ENCODE data around the gene MBL2.

The MBL2 gene

DNA sequence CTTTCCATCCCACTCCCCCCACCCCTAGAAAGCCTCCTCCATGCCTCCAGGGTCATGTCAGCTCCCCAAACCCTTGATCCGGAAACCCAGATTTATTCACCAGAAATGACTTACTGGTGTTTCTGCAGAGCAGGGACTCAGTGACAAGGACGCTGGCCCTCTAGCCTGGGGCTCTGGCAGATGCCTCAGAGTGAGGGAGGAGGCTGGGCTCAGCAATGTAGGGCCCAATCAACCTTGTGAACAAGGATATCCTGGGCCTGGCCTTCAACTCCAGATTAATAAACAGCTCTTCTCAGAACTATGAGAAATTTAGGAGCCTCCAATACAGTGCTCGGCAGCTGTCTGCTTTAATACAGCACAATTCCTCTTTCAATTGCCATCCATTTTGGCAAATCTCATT lies at the start of gene MBL2:
Gene MBL2, minus strand, starts transcription at position 162 of the 400 bp plus-strand sequence. CDS start 1,149 bp downstream, outside the sequence.
- no peak for DNase-seq

DNA sequence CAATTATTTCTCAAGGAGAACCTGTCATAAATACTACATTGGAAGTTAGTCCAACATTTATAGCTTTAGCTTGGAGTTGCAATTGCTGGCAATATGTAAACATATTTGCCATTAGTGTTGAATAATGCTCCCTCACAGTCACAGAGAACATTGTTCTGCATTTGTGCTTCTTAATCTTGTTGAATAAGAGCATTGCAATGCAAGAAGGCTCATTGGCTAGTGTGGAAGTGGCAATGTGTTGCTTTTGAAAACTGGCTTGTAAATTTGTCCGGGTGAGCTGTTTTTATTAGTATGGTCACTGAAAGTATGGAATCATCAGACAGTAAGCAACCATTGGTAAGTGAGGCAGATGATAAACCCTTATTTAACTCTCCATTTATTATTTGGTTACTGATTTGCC lies 47.7 kb upstream of the MBL2 start:
- DNase-seq: no peak

DNA sequence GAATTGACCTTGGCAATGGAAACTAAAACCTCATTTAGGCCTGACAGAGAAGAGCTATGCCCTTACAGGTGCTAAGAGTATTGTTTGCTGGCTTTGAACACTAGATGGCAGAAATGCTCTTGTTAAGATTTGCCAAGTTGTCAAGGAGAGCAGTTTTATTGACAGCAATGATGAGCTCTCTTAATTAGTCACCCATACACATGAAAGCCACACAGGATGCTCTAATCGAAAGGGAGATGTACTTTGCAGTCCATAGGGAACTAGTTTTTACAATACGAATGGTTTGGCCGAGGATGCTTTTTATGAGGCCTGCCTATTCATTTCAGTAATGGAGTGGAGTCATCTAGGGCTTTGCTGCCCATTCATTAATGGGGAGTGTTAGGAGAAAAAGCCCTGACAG lies 45.4 kb upstream of the MBL2 start:
- peak; percentile 53 for DNase-seq

DNA sequence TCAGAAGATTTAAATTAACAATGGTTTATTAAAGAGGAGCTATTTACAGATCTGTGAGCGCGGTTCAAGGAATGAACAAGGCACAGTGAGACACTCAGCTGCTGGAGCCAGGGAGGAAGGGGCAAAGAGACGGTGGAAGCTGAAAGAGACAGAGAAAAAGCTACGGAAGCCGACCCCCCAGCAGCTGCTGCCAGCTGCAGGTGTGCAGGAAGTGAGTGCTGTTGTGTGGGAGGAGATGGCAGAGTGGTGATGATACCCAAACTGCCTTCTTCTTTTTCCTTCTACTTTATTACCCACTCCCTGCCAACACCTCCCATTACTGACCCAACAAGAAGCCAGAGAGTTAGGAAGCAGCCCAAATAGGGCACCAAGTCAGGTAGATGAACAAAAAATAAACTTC lies 41.9 kb upstream of the MBL2 start:
- no peak for DNase-seq

DNA sequence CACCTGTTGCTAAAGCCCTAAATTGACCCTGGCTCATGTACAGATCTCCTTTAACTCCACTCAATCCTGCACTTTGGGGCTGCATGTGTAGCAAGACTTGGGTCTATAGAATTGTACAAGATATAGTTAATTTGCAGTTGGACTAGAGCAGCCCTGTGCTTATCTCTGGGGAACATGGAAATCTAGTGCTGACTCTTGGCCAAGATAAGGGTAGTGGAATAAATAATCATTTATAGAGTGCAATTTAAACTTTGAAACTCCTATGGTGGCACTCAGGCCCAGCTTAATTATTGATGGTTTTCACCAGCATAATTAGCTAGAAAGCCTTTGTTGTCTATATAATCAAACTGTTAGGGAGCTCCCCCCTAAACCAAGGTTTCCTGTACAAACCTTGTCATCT lies 39.2 kb upstream of the MBL2 start:
- no peak for DNase-seq

DNA sequence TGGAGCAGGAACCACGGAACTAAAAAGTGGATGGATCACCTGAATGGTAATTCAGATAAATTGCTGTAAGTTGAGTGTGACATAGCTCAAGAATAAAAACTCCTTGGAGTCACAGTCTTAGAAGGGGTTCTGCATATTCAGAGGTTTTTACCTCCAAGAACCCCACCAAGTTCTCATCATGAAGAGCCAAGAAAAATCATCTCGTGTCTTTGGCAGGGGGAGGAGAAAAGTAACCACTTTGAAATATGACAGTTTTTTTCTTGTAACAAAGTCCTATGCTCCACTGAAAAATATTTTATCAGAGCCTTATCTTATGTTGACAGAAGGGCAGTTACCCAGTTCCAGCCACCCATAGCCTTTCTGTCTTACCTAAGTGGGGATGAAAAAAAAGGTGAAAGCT lies 38.2 kb upstream of the MBL2 start:
- DNase-seq: no peak

DNA sequence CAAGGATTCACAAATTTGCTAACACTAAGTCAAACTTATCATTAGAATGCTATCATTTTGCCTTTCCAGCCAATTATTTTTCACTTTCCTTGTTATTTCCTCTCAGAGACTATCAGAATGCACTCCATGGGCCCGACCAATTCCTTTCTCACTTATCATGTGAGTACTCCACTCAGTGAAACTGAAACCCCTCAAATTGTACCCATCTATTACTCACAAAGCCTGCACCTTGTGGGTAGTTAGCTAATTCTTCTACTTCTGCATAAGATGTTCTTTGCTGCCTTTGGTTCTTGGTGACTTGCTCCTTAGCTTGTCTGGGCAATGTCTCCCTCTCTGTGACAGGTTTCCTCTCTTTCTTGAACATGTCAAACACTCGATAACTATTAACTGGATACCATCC lies 35.2 kb upstream of the MBL2 start:
- DNase-seq: no peak

DNA sequence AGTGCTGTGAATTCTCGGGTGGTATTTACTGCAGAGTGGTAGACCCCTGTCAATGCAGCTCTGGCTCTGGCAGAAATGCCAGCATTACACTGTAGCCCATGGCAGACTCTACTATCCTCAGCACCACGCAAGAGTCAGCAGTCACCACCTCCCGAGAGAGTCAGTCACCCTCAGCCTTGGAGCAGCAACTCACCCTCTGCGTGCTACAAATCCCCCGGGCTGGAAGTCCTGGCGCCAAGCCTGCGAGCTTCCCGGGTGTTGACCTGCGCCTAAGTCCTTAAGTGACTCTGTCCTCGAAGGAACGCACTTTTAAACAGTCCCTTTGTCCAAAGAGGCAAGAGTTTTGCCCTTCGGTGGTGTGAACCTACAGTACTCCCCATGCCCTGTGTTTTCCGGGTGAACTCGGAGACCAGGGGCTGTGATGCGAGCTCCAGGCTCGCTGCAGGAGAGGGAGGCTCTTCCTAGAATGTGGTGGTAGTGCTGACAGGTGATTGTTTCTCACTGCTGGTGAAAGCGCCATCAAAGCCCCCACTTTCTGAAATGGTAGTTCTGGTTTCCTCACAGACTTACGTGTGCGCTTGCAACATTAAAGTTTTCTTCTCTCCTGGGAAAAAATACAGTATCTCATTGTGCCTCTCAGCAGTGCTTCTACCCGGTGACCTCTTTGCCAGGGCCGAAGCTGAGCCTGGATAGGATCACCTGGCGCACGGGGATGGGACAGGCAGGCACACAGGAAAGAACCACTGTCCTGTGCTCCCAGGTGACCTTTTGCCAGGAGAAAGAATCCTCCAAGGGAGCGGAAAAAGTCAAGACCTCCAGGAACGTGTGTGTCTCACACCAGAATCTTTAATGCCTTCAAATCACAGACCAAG lies 33.1 kb upstream of the MBL2 start:
- no peak for DNase-seq

DNA sequence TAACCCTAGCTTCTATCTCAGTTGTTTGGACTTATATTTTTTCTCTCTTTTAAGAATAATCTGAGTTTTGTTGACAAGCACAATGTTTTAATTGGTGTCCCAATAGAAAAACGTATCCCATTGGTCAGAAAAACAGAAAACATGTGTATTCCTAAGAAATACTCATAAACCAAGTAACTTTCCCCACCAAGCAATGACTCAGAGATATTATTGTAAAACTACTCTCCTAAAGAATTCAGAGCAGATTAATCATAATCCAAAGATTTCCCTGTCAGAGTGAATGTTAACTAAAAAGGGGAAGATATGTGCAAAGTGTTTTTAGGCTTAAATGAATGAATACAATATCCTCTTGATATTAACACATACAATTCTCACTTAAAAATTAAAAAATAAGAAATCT lies 29.4 kb upstream of the MBL2 start:
- DNase-seq: no peak

DNA sequence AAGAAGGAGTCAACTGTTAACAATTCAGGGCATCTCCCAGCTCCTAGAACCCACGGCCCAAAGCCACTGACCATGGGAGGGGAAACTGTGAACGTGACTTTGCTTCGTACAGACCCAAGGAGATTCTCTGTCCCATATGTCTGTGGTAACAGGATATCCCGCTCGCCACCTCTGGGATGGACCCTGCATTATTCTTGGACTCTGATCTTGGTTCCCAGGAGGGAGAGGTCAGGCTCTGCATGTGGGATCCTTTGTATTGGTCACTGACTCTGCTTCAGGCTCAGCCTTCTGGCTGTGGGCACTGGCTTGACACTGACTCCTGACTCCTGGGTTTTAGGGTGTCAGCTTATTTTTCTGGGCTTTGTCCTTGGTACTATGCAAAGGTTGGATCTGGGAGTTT lies 13.5 kb upstream of the MBL2 start:
- no peak for DNase-seq

DNA sequence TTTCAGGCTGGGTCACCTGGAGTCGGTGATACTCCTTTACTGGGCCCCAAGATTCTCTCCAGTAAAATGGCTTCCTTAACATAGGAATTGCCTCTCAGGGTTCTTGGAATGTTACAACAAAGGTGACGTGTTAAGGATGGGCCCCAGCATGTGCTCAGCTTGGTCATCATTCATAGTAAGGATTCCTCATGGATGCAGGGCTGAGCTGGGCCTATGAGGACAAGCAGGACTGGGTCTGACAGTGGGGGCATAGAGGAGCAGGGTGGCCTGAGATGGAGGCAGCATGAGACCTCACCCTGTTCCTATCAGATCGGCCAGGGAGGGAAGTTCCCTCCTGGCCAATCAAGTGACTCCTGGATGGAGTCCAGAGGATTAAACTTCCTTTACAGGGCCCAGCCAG lies 12.8 kb upstream of the MBL2 start:
- DNase-seq: no peak

DNA sequence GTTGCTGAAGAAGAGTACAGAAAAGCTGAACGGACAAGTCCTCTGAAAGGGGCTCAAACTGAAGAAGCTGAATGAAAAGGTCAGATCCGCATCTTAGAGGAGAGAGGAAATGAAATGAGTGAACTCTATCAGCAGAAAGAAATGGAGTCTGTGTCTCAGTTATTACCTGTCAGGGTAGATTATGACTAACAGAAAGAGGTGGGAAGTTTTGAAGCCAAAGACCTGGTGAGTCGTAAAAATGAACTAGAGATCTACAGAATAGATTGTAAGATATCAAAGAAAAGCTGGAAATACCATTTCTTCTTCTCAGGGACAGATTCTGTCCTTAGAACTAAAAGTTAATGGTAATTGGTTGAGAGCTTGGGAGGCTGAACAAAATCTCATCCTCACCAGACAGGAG lies 11.1 kb upstream of the MBL2 start:
- no peak for DNase-seq

DNA sequence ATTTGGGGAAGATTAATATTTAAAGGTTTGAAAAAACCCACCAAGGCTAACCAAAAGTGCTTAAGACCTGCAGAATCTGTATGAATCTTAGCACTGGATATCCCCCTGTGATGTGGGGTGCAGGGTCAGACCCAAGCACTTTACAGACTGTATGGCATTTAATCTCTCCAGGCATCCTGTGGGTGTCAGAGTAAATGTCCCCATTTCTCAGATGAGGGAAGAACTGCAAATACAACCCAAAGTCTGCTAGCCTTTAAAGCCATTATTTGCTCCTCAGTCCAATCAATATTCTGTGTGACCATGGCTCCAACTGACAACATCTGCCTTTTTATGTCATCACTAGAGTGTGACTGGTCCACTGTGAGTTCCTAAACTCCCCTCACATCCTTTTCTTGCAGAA lies 10.0 kb upstream of the MBL2 start:
- DNase-seq: no peak

DNA sequence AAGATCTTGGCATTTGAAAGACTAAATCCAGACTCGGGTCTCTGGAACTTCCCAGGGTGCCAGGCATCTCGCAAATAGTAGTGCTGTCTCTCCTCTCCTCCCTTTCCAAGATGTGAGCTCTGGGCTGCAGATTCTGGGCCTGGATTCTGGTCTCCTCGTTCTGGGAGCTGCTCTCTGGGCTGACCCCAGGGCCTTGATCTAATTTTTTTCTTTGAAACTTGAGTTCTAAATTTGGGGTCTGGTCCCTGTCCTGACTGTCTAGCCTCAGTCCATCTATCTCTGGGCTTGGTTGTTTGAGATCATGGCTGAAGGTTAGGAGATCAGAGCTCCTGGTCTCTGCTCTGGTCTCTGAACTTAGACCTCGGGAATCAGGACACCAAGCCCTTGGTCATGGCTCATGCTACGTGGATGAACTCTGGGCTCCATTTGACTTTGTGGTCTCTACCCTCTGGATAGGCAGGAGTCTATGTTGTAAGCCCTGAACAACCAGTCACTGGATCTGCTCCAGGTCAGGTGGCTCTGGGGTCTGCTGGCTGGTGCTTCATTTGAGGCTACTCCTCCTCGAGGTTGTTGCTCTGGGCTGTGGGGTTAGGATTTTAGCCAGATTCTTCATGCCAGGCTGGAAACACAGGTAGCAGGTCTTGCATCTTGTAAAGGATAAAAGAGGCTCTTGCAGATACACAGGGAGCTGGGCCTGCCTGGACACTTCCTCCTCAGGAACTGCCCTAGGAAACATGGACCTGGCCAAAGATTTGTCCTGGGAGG lies 8.0 kb upstream of the MBL2 start:
- DNase-seq: no peak

DNA sequence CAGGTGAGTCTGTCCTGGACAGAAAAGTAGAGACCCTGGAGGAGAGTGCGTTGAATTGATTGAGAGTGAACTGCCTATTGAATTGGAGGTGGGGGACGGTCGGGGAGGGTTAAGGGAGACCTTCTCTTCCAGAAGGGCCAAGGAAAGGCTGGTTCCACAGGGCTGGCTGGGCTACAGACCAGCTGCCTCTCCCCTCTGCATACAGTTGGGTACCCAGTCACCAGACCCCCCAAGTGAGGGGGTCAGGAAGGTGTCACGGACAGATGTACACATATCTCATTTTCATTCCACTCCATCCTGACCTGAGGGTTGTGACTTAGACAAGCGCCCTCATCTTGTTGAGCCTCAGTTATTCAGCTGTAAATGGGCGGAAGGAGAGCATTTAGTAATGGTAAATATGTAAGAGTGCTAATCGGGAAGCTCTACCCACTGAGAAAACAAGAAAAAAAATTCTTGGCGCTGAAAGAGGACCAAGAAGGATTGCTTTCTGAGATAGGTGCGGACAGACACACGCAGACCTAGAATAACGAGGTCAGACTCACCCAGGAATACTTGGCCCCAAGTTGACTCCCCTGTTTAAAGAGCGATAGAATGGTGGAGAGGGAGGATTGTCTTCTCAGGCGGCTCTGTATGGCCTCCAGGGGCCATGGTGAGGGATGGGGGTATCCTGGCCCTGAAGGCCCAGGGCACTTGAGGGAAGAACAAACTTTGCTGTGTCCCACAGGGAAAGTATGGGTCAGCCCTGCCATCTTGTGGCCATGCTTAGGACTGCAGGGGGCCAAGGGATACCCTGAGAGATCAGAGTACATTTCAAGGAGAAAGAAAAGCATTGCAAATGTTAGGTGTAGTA lies 7.2 kb upstream of the MBL2 start:
- DNase-seq: peak; percentile 57

DNA sequence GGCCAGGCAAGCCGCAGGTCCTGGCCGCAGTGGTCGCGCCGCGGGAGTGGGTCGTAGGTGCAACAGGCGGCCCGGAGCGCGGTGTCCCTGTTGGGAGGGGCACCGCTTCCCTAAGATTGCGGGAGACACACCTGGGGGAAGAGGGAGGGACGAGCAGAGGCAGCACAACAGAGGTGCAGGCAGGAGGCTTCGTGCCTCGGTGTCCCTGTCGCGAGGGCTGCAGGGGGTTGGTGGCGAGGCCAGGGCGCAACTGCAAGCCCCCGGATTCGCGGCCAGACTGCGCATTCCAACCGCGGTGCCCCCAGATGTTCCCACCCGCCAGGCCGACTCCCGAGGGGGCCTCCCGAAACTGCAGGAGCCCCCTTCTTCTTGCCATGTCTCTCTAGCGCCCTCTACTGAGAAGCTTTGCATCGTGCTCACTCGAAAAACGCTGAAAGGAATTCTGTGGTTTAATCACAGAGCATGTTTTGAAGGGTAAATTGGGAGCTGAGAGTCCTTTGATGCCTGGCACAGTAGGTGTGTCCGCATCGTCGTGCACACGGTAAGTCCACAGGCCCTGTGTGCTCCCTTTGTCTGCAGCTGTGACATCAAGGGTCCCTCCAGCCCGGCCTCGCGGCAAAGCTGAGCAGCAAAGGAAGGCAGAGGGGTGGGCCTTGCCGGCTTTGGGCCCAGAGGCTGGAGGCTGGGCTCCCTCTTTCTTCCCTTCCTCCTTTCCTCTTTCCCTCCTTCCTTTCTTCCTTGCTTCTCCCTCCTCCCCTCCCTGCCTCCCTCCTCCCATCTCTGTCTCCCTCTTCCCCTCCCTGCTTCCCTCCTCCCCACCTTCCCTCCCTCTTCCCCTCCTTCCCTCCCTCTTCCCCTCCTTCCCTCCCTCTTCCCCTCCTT lies 6.2 kb upstream of the MBL2 start:
- no peak for DNase-seq

DNA sequence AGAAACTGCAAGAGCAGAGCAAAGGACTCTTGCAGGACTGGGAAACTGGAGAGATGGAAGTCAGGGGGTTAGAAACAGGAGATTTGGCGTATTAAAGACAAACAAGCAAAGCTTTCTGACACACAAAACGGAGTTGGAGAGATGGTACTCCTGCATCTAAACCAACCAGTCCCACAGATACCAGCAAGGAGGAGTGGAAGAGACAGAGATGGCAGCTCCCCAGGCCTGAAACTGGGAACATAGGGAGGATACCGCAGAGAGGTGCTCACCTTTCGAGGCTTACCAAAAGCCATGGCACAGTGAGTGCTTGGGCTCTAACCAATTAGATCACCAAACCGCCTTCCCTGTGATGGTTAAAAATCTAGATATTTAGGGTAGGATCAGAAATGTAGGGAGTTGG lies 4.8 kb upstream of the MBL2 start:
- DNase-seq: no peak

DNA sequence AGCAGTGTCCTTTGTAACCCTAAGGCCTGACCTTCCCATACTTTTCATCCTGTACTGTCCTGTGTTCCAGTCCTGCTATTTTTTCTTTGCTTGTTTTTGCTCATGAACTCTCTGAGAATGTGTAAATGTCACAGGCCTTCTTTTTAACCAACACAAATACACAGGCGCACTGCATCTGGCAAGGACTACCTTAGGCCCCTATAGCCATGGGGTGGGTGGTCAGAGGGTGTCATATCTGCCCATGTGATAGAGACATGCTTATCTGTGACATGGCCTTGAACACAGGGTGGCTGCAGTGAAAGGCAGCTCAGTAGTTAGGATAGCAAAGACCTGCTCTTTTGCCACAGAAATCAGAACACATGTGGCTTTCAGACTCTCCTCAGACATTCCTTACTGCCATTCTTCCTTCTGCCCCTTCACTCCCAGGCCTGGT lies 3.9 kb upstream of the MBL2 start:
- no peak for DNase-seq

DNA sequence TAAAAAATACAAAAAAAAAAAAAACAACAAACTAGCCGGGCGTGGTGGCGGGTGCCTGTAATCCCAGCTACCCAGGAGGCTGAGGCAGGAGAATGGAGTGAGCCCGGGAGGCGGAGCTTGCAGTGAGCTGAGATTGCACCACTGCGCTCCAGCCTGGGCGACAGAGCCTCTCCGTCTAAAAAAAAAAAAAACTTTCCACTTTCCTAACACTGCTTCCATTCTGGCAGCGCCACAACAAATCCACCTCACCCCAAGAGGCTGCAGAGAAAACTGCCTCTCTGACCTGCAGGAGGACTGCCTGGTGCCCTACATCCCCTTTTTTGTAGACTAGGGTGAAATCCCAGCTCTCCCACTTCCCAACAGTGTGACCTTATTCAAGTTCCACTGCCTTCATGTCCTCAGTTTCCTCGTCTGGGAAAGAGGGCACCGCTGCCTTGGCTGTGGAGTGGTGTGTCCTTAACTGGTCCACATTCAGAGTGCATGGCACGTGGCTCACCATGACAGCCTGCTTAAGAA lies 2.6 kb upstream of the MBL2 start:
- DNase-seq: no peak

DNA sequence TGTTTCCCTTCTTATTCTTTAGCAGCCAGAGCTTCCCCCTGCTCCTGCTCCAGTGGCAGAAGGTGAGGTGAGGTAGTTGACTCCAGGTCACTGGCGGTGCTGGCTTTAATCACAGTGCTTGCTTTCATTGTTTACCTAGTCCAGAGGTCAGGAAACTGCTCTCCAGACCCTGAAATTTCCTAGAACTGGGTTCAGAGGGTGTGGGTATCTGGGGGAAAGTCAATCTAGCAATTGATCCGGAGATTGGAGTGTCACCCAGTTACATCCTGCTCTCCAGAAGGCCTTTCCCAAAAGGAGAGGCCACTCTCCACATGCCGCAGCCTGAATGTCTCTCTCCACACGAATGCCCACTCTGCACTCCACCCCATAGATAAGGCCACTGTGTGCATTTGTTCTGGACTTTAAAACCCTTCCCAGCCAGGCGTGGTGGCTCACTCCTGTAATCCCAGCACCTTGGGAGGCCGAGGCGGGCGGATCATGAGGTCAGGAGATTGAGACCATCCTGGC lies 2.1 kb upstream of the MBL2 start:
- DNase-seq: no peak

DNA sequence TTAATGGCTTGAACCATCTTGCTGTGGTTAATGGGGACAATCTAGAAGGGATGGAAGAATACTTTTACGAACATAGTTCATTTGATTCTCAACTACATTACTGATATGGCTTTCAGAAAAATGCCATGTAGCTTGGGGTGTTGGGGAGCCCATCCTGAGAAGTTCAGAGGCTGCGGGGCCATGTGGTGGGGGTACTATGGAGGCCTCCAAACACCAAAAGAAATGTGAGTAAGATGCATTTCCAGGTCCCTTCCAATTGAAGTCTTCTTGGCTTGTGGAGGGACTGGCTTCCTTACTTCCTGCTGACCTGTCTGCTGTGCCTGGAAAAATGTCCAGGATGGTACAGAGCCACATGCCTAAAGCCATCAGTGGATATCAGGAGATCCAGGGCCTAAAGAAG lies 1.6 kb upstream of the MBL2 start:
- no peak for DNase-seq

Measured in activated CD4-positive, alpha-beta T cell treated with anti-CD3 and anti-CD28 coated beads, Interleukin-10, Interleukin-2, amounts not matched to agents 100 ng/mL and 50 ng/mL, durations not matched to agents 16 hours and 8 hours (primary cell).